ENCODE results near the gene PCDHGA3. TPM values are rescaled to one million over a fixed set of nuclear protein-coding genes. Genes with fewer than 3 reads are reported as not detected.

PCDHGA3 gene
- total and polyA plus RNA-seq, 9 of the 15 experiments (the other 6 are each of a cell fraction or from before 2014, with no cell fraction given) = 0.13 to 0.28 (median 0.18) TPM; not detected in 2

- no peaks in the 10 kb centered on the region for H3K79me2 ChIP-seq (ENCODE audit: control insufficient read depth, insufficient read depth, low read length)
- no peak overlapping the region for H3K27ac ChIP-seq (ENCODE audit: extremely low read depth, low read depth, low read length)
- peaks cover 2% of the 10 kb centered on the region; the same call in 1 of the 2 replicates for H3K9me3 ChIP-seq (replicated peaks; ENCODE audit: control insufficient read depth, insufficient read depth, low read depth, low read length)
- H3K4me1 ChIP-seq (replicated peaks in 1 of 2; ENCODE audit: control insufficient read depth in 2 of 2, insufficient read depth in 2 of 2, low read length in 2 of 2) = no peaks in the 10 kb centered on the region; a peak in 1 of 5 replicates
- no peak overlapping the region for H3K4me2 ChIP-seq (ENCODE audit: insufficient read depth, low read length)
- WGBS (ENCODE audit: insufficient coverage, low coverage, missing lambda C conversion rate) = 21% methylated on average over 1 of the region's 1 CpG
- CTCF ChIA-PET (ENCODE audit: low intra/inter-chr PET ratio) = no interaction called here
- H3K36me3 ChIP-seq (ENCODE audit: control insufficient read depth, insufficient read depth, low read length) = no peaks in the 10 kb centered on the region
- H3K4me3 ChIP-seq = no peak overlapping the region
- H3K27me3 ChIP-seq (ENCODE audit: control insufficient read depth in 2 of 2, insufficient read depth in 2 of 2, low read length in 2 of 2) = no peaks in the 10 kb centered on the region
- peak; percentile 69 for TF ChIP-seq ZNF146 (CRISPR knock-in tag; IDR thresholded peaks at IDR 0.05; ENCODE audit: unreplicated experiment)
- TF ChIP-seq RNF2 (IDR thresholded peaks at IDR 0.05) = no peak
- TF ChIP-seq XRCC3 (IDR thresholded peaks at IDR 0.05) = no peak
- no peak for TF ChIP-seq ZNF507 (tag; conservative IDR thresholded peaks at IDR 0.05)
- peak; percentile 41 for TF ChIP-seq RBM25 (IDR thresholded peaks at IDR 0.05; ENCODE audit: low read depth, low read length, severe bottlenecking)
- TF ChIP-seq HDAC6 (IDR thresholded peaks at IDR 0.05; ENCODE audit: low read depth, low read length) = no peak
- no peak for TF ChIP-seq RBM15 (IDR thresholded peaks at IDR 0.05; ENCODE audit: insufficient read depth, low read length)
- no peak for TF ChIP-seq NCOA2 (IDR thresholded peaks at IDR 0.05; ENCODE audit: partially characterized antibody in 2 of 2)
- TF ChIP-seq ZNF124 (CRISPR knock-in tag; IDR thresholded peaks at IDR 0.05) = no peak
- no peak for TF ChIP-seq FOXP1 (CRISPR knock-in tag; IDR thresholded peaks at IDR 0.05)
- TF ChIP-seq ZNF316 (IDR thresholded peaks at IDR 0.05) = no peak
- TF ChIP-seq ZBTB5 (IDR thresholded peaks at IDR 0.05) = no peak
- no peak for TF ChIP-seq MLLT1 (IDR thresholded peaks at IDR 0.05)
- no peak for TF ChIP-seq ARHGAP35 (IDR thresholded peaks at IDR 0.05; ENCODE audit: partially characterized antibody)
- TF ChIP-seq GATA2 (CRISPR knock-in tag; IDR thresholded peaks at IDR 0.05) = no peak
- H3K9me1 ChIP-seq (ENCODE audit: control insufficient read depth, insufficient read depth, low read length) = no peaks in the 10 kb centered on the region
- FAIRE-seq (no peak), ATAC-seq (no peak), DNase-seq (ENCODE audit: extremely low read depth in 1 of 4, low spot score in 3 of 4) (no peak)
- no peak overlapping the region for H2AFZ ChIP-seq (ENCODE audit: low read depth, low read length)
- no peak overlapping the region for H3K9ac ChIP-seq (ENCODE audit: insufficient read depth in 1 of 2, low read depth in 2 of 2, low read length in 2 of 2)
- no peaks in the 10 kb centered on the region for H4K20me1 ChIP-seq (replicated peaks; ENCODE audit: control insufficient read depth, insufficient read depth, low read length)
- in situ Hi-C loops (cut with MboI) = no loop called here
- intact Hi-C loops (cut with micrococcal nuclease) = no loop called here
- POLR2A ChIA-PET = no interaction called here
- BruUV-seq (replicated peaks) = no TSS peak
Observed at GRCh38 chr5:141306630-141307029, 37.0 kb upstream of the PCDHGA3 start.
